Measurements from ENCODE around the gene EMILIN2.
"Not testable (repeated sequence)": the region's sequence is repeated elsewhere in the genome, so short reads cannot be mapped to it uniquely, and the experiment has no call there.

Gene EMILIN2

DNA sequence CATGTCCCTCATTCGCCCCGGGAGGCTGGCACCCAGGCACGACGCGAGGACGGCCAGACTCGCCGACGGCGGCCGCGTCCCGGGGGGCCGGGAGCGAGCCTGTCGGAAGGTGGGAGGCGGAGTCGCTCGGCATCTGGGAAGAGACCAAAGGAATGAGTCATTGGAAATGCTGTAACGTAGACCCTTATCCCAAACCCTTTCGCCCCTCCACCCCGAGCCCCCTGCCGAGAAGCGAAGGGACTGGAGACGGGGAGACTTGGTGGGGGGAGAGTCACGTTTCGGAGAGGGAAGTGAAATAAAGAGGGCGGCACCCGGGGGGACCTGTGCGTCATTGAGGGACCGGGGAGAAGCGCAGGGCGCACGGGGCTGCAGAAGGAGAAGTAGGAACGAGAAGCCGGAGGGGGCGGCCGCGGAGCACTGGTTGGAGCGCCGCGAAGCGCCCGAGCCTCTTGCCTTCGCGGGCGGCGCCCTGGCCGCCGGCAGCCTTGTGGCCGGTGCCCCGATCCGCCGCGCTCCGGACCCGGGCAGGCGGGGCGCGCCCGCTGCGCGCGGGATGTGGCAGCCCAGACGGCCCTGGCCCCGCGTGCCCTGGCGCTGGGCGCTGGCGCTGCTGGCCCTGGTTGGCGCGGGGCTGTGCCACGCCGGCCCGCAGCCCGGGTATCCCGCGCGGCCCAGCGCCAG lies at the start of gene EMILIN2:
EMILIN2 (plus strand) TSS at position 371 of the 681 bp plus-strand sequence; CDS start at position 554, 183 bp downstream.
- DNase-seq (ENCODE audit: low read depth): peak; percentile 28

DNA sequence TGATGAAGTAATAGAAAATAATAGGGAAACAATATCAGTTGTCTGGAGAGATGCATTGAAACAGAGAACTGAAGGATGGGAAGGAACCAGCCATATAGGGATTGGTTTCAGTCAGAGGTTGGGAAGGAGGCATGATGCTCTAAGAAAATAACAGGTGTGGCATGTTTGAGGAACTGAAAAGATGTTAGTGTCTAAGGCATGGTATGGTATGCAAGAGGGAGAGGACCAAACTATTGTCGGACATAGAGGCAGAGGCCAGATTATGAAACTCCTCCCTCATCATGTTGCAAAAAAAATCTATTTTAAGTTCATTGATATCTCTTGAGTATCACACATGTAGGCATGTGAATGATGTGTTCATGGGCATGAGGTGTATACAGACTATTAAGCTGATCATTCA lies 48.9 kb upstream of the EMILIN2 start:
- DNase-seq (ENCODE audit: low read depth): no peak

DNA sequence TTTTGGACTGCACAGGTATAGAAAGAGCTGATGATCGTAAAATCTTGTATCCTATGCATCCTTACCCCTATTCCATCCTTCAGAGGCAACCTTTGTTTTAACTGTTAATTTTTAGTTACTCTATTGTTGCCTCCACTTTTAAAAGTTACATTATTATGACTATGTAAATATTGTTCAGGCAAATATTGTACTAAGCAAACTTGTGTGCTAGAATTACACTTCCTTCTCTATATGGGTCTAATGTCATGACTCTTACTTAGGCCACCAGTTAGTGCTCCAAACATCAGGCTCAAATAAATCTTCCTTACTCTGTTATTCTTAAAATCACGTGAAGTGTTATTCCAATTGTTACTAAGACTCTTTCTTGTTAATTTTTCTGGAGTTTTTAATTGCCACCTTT lies 47.4 kb upstream of the EMILIN2 start:
- DNase-seq (ENCODE audit: low read depth): no peak

DNA sequence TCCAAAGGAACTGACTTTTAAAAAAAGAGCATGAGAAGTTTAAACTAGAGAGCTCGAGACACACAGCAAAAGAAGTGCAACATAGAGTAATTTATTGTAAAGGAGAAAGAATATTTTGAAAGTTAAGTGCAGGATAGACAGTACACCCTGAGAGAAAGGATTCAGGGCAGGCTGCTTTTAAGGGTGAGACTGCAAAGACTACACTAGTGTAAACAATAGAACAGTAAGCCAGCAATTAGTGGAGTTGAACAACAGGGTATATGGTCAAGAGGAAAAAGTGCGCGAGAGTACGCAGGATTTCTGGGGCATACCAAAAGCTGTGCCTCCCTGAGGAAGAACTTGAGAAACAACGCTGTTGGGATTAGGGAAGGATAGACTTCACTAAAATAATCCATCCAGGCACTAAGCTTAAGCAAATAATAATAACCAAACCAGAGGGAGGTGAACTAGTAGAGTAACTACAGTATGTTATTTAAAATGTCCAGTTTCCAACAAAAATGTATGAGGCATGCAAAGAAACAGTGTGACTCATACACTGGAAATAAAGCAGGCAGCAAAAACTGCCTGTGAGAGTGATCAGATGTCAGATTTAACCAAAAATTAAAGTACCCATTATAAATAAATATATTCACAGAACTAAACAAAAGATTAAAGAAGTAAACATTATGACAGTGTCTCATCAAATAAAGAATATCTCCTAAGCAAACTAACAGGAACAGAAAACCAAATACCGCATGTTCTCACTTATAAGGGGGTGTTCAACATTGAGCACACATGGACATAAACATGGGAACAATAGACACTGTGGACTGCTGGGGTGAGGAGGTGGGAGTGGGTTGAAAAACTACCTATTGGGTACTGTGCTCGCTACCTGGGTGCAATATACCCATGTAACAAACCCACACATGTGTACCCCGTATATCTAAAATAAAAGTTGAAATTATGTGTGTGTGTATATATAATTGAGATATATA lies 40.5 kb upstream of the EMILIN2 start:
- DNase-seq (ENCODE audit: low read depth): no peak

DNA sequence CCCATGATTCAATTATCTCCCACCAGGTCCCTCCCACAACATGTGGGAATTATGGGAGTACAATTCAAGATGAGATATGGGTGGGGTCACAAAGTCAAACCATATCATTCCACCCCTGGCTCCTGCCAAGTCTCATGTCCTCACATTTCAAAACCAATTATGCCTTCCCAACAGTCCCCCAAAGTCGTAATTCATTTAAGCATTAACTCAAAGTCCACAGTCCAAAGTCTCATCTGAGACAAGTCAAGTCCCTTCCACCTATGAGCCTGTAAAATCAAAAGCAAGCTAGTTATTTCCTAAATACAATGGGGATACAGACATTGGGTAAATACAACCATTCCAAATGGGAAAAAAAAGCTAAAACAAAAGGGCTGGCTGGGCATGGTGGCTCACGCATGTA lies 38.2 kb upstream of the EMILIN2 start:
- DNase-seq (ENCODE audit: low read depth): not testable (repeated sequence)

DNA sequence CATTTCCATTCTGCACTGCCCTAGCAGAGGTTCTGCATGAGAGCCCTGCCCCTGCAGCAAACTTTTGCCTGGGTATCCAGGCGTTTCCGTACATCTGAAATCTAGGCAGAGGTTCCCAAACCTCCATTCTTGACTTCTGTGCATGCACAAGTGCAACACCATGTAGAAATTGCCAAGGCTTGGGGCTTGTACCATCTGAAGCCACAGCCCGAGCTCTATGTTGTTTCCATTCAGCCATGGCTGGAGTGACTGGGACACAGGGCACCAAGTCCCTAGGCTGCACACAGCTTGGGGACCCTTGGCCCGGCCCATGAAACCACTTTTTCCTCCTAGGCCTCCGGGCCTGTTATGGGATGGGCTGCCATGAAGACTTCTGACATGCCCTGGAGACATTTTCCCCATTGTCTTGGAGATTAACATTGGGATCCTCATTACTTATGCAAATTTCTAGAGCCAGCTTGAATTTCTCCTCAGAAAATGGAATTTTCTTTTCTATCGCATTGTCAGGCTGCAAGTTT lies 37.1 kb upstream of the EMILIN2 start:
- not testable (repeated sequence) for DNase-seq (ENCODE audit: low read depth)

DNA sequence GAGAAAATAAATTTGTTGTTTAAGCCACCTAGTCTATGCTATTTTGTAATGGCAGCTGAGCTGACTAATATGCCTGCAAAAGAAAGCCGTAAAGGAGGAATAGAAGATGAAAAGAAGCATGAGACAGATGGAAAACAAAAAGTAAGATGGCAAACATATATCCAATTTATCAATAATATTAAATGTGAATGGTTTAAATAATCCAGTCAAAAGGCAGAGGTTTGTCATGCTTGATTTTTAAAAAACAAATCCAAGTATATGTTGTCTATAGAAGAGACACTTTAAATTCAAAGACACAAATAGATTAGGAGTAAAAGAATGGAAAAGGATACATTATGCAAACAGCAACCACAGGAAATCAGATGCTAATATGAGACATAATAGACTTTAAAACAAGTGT lies 35.4 kb upstream of the EMILIN2 start:
- no peak for DNase-seq (ENCODE audit: low read depth)

DNA sequence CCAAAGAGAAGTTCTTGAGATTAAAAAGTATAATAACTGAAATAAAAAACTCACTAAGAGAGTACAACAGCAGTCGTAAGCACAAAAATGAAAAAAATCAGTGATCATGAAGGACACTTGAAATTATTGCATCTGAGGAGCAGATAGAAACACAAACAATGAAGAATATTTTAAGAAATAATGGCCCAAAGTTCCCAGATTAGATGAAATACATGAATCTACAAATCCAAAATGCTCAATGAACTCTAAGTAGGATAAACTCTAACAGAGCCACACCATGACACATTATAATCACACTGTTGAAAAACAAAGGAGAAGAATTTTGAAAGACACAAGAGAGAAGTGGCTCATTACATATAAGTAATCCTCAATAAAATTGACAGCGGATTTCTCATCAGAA lies 31.9 kb upstream of the EMILIN2 start:
- DNase-seq (ENCODE audit: low read depth): no peak

DNA sequence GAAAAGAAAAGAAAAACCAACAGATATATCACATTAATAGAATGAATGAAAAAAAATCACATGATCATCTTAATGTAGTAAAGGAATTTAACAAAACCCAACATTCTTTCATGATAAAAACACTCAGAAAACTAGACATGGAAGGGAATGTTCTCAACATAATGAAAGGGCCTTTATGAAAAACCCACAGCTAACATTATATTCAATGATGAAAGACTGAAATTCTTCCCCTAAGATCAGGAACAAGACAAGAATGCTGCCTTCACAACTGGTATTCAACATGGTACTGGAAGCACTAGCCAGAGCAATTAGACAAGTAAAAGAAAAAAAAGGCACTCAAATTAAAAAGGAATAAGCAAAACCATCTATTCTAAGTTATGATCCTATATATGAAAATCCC lies 28.5 kb upstream of the EMILIN2 start:
- DNase-seq (ENCODE audit: low read depth): no peak

DNA sequence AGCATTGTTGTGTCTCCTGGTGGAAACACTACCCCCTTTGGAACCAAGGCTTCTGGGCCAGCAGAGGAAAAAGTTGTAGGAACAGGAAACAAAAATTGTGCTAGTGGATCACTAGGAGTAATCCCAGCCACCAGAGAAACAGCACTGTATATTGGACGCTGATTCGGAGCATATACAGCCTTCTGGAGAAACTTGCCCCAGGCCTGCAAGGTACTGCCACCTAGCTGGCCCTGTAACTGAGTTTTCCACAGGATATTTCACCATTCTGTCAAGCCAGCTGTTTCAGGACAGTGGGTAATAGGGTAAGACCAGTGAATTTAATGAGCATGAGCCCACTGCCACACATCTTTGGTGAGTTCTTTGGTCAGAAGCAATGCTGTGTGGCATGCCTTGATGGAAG lies 25.1 kb upstream of the EMILIN2 start:
- no peak for DNase-seq (ENCODE audit: low read depth)

DNA sequence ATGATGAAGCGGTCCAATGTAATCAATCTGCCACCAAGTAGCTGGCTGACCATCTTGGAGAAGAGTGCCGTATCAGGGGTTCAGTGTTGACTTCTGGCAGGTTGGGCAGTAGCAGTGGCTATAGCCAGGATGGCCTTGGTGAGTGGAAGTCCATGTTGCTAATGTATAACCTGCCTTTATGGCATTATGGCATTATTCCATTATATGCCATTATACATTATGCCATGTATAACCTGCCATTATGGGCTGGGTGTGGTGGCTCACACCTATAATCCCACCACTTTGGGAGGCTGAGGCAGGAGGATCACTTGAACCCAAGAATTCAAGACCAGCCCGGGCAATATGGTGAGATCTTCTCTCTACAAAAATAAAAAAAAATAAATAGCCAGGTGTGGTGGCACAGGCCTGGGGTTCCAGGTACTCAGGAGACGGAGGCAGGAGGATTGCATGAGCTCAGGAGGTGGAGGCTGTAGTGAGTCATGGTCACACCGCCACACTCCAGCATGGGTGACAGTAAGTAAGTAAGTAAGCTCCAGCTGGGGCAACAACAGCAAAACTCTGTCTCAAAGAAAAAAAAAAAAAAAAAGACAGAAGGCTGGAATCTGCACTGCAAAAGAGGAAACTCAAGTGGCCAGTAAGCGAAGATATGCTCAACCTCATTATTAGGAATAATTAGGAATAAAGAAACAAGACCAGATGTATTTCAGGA lies 24.4 kb upstream of the EMILIN2 start:
- no peak for DNase-seq (ENCODE audit: low read depth)

DNA sequence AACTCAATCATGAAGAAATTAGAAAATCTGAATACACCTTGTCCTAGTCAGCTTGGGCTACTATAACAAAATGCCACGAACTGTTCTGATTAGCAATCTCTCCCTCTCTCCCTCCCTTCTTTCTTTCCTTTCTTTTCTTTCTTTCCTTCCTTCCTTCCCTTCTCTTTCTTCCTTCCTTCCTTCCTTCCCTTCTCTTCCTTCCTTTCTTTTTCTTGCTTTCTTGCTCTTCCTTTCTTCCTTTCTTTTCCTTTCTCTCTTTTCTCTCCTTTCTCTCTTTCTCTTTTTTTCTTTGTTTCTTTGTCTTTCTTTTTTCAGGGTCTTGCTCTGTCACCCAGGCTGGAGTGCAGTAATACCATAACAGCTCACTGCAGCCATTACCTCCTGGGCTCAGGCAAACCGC lies 23.6 kb upstream of the EMILIN2 start:
- DNase-seq (ENCODE audit: low read depth): no peak

DNA sequence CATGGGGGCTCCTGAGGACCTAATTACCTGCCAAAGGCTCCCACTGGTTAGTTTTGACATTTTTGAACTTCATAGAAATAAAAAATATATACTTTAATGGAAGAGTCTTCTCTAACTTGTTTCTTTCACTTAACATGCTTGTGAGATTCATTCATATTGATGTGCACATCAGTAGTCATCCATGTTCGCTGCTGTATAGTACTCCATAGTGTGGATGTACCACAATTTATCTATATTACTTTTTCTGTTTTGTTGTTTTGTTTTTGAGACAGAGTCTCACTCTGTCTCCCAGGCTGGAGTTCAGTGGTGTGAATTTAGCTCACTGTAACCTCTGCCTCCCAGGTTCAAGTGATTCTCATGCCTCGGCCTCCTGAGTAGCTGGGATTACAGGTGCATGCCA lies 22.8 kb upstream of the EMILIN2 start:
- DNase-seq (ENCODE audit: low read depth): no peak

DNA sequence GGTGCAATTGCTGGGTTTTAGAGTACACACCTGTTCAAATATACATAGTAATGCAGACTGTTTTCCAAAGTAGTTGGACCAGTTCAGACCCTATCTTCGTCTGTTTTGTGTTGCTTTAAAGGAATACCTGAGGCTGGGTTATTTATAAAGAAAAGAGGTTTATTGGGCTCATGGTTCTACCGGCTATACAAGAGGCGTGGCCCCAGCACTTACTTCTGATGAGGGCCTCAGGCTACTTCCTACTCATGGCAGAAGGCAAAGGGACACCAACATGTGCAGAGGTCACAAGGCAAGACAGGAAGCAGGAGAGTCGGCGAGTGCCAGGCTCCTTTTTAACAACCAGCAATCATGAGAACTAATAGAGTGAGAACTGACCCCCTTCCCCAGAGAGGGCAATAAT lies 21.9 kb upstream of the EMILIN2 start:
- no peak for DNase-seq (ENCODE audit: low read depth)

DNA sequence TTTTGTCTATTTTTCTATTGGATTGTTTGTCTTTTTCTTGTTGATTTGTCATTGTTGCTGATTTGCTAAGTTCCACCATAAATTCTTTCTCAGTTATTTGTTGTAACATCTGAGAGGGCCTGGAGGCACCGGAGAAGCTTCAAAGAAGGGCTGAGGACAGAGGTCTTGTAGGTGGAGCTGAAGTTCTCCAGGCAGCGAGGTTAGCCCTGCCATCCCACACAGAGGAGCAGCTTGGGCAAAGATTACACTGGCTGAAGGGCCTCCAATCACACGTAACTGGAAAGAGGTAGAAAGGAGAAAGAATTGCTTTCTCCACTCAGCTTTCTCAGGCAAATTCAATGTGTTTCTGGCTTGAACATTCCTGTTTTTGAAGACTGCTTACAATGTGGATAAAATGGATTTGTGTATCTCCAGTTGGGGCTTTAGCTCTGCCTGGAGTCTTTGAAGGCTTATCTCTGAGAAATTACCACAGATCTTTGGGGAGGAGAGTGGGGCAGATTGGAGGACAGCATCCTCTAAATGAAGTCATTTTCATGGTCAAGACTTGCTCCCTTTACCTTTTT lies 21.1 kb upstream of the EMILIN2 start:
- no peak for DNase-seq (ENCODE audit: low read depth)

DNA sequence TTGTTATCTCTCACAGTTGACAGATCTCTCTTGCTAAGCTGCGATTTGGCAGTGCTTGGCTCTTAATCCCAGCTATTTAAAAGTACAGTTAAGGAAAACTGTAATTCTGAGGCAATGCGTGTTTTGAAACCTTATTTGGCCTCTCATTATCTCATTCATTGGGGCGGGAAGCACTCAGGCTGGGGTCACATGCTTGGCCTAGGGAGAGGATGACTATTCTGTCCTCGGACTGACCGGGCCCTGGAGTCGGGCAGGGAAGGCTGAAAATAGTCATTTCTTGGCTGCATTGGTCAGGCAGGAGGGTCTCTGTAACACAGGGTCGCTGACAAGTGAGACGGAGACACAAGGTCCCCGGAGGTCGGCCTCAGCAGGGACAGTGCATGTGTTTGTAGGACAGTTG lies 20.2 kb upstream of the EMILIN2 start:
- DNase-seq (ENCODE audit: low read depth): no peak

DNA sequence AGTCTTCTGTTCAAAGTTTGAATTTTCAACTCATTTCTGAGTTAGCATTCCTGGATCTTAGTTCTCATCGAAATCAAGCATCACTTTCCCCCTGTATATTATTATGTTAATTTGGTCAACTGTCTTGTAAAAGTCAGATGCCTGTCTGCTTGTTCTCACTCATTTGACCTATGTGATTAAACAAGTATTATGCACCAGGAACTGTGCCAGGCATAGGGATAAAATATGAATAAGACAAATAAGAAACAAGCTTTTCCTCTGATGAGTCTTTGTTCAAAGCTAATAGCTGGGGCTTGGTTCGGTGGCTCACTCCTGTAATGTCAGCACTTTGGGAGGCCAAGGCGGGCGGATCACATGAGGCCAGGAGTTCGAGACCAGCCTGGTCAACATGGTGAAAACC lies 19.7 kb upstream of the EMILIN2 start:
- DNase-seq (ENCODE audit: low read depth): no peak

DNA sequence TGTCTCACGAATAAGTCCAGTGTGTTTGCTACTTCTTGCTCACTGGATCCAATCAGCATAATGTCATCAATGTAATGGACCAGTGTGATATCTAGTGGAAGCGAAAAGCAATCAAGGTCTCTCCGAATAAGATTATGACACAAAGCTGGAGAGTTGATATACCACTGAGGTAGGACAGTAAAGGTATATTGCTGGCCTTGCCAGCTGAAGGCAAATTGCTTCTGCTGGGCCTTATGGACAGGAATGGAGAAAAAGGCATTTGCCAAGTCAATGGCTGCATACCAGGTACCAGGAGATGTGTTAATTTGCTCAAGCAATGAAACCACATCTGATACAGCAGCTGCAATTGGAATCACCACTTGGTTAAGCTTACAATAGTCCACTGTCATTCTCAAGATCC lies 10.7 kb upstream of the EMILIN2 start:
- not testable (repeated sequence) for DNase-seq (ENCODE audit: low read depth)

DNA sequence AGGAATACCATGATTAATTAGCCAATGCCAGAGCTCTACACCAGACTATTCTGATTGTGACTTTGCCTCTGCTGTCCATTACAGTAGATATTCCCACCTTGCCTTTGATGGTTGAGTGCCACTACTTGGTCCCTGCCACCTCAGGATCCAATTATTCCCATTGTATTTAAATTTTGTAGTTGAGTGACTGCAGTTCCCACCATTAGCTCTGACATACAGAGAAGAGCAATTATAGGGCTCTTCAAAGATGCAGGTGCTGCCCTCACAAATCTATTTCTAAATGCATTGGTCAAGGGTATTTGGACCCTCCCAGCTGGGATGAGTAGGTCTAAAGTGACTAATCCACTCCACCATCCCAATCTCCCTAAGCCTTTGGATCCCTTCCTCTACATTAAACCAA lies 9.5 kb upstream of the EMILIN2 start:
- not testable (repeated sequence) for DNase-seq (ENCODE audit: low read depth)

DNA sequence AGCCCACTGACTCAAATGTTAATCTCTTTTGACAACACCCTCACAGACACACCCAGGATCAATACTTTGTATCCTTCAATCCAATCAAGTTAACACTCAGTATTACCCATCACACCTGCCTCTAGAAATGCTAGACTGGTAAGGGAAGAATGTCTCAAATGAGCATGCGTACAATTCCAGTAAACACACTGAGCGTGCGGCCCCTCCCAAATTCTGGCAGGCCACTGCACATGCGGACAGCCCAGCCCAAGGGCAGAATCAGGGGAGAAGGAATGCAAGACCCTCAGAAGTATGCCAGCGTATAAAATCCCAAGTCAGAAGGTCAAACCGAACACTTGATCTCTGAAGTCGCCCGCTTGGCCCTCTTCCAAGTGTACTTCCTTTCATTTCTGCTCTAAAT lies 7.6 kb upstream of the EMILIN2 start:
- DNase-seq (ENCODE audit: low read depth): no peak

DNA sequence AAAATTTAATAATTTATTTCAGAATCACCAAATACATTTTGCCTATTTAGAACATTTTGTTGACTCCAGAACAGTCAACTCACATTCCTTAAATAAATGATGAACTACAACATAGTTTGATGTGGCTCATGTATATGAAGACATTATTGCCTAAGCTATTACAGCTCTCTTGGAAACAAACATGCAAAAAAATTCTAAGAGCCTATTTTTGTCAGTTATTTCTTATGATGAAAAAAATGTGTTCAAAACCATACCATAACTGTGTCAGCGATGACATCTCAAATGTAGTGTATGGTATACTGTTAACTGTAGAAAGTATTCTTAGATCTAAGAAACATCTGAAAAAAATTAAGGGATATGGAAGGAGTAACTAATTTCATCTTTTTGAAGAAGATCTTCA lies 6.3 kb upstream of the EMILIN2 start:
- DNase-seq (ENCODE audit: low read depth): no peak

DNA sequence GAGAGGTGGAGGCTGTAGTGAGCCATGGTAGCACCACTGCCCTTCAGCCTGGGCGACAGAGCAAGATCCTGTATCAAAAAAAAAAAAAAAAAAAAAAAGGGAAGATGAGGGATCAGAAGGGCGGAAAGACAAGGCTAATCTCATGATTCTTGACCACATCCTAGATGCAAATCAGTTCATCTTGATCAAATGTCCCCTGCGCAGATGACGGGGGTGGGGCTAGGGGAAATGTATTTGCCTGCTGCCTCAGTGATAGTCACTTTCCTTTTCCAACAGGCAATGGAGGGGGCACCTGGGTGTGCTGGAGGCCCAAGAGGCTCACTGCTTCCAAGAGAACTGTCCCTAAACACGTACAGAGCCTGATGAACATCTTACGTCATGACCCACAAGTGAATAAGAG lies 3.7 kb upstream of the EMILIN2 start:
- no peak for DNase-seq (ENCODE audit: low read depth)
